ENCODE results near the gene SPAM1.
"Not testable (repeated sequence)": the region's sequence is repeated elsewhere in the genome, so short reads cannot be mapped to it uniquely, and the experiment has no call there.

SPAM1 gene, protein sequence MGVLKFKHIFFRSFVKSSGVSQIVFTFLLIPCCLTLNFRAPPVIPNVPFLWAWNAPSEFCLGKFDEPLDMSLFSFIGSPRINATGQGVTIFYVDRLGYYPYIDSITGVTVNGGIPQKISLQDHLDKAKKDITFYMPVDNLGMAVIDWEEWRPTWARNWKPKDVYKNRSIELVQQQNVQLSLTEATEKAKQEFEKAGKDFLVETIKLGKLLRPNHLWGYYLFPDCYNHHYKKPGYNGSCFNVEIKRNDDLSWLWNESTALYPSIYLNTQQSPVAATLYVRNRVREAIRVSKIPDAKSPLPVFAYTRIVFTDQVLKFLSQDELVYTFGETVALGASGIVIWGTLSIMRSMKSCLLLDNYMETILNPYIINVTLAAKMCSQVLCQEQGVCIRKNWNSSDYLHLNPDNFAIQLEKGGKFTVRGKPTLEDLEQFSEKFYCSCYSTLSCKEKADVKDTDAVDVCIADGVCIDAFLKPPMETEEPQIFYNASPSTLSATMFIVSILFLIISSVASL

DNA sequence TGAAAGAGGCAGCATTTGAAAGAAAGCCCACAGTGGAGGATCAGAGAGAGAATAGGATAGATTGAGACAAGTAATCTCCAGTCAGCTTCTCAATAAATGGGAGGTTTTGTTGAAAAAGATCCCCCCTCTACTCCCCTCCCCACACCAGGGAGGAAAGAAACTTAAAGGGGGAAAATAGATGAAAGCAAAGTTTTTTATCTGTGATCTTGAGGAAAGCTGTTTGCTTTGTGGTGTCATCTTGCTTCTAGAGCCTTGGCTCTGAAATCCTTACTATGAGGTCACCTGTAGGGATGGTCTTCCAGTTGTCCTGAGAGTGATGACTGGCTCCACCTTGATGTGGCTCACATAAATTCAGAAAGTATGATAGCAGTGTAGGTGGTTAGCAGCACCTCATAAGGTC is at the start of gene SPAM1:
Gene SPAM1 (plus strand): TSS at position 301 of the 400 bp plus-strand sequence. CDS start 28,330 bp downstream, outside the sequence.
- DNase-seq (ENCODE audit: insufficient read length, low spot score) = no peak
- no peak for FAIRE-seq

DNA sequence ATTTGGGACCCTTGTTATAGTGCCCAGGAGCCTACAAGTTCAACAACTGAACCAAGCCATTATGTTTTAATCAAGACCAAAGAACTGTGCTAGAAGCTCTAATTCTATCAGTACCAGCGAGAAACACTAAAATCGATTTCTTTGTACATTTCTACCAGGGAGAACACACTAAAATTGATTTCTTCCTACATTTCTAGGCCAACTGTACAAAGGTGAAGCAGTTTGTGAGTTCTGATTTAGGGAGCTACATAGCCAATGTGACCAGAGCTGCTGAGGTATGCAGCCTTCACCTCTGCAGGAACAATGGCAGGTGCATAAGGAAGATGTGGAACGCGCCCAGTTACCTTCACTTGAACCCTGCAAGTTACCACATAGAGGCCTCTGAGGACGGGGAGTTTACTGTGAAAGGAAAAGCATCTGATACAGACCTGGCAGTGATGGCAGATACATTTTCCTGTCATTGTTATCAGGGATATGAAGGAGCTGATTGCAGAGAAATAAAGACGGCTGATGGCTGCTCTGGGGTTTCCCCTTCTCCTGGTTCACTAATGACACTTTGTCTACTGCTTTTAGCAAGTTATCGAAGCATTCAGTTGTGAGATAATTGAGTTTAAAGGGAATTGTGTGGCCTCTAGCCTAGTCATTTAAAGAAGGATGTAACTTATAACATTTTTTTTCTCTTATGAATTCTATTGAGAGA is 48.3 kb upstream of the SPAM1 start:
- FAIRE-seq (no peak), DNase-seq (ENCODE audit: insufficient read length, low spot score) (no peak)

DNA sequence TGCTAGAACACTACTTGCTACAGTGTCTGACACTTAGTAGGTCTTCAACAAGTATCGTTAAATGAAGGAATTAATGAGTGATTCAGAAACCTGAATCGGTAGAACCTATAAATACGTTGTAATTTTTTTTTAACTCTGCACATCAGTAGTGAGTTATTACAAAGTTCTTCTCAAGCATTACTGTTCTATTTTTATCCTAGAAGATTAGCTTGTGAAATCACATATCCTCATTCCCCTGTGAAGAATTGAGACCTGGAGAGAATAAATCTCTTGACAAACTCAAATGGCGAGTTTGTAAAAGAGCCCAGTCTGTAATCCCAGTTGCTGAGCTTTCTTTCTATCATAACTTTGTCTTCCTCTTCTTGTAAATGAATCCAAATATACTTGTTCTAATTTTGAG is 45.4 kb upstream of the SPAM1 start:
- FAIRE-seq = no peak
- no peak for DNase-seq (ENCODE audit: insufficient read length, low spot score)

DNA sequence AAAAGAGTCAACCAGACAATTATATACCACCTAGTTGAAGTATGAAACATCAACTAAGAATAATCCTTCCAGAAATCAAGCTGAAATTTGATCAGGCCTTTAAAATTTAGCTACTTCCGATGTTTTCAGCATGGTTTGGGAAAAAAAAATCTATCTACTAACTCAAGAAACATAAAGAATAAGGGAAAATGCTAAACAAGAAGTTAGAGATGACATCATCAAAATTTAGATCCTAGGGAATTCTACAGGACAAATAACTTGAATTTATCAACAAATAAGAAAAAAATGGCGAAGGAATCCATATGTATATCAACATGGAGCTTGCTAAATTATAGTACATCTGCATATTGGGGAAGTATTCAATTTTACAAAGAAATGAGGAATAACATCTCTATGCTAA is 43.7 kb upstream of the SPAM1 start:
- FAIRE-seq = no peak

DNA sequence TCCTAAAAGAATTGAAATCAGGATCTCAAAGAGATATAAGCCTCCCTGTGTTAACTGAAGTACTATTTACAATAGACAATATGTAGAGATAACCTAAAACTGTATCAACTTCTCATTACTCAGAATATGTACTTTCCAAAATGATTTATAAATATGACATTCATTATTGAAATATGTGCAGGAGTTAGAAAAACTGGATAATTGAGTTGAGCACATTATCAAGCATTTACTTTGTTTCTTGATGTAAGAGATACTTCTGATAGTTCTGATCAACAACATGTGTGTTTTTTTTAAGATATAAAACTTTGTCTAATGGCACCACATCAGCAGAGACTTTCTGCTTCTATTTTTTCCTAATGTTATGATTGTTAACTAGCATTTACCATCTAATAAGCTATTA is 41.9 kb upstream of the SPAM1 start:
- FAIRE-seq (no peak), DNase-seq (ENCODE audit: insufficient read length, low spot score) (no peak)

More for the DNA sequence above, 43.7 kb upstream of the SPAM1 start:
- no peak for DNase-seq (ENCODE audit: insufficient read length, low spot score)

DNA sequence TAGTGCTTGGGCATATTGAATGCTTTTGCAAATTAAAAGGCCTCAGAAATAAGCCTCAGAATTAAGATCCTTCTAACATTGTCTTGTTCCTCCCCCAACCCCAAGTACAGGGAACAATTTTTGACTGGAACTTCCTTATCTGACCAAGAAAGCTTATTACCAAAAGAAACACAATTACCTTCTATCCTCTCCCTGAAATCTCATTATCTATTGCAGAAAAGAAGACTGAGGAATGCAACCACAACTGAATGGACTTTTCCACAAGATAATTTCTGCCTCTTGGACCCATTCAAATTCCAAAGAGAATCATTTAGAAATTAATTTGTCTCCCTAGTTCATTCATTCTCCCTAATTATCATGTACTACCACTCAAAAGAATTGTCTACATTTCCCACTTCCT is 36.8 kb upstream of the SPAM1 start:
- no peak for FAIRE-seq

DNA sequence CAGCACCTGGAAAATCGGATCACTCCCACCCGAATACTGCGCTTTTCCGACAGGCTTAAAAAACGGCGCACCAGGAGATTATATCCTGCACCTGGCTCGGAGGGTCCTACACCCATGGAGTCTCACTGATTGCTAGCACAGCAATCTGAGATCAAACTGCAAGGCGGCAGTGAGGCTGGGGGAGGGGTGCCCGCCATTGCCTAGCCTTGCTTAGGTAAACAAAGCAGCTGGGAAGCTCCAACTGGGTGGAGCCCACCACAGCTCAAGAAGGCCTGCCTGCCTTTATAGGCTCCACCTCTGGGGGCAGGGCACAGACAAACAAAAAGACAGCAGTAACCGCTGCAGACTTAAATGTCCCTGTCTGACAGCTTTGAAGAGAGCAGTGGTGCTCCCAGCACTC is 30.3 kb upstream of the SPAM1 start:
- not testable (repeated sequence) for DNase-seq (ENCODE audit: insufficient read length, low spot score); FAIRE-seq

More for the DNA sequence above, 36.8 kb upstream of the SPAM1 start:
- no peak for DNase-seq (ENCODE audit: insufficient read length, low spot score)

DNA sequence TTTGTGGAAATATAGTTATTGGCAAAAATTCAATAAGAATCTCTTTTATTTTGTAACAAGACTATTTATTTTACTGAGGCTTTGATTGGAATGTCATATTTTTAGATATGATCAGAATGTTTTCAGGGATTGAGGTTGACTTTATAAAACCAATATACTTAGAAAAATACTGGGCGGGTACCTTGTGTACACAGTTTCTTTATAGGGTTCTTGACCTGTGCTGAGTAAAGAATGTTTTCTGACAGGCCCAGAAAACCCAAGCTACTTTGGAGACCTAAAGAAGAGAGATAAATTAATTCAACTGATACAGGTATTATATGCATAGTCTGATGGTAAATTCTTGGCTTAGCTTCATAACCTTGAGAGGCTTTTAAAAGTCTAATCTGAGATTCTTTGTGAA is 23.9 kb upstream of the SPAM1 start:
- FAIRE-seq (no peak), DNase-seq (ENCODE audit: insufficient read length, low spot score) (no peak)

DNA sequence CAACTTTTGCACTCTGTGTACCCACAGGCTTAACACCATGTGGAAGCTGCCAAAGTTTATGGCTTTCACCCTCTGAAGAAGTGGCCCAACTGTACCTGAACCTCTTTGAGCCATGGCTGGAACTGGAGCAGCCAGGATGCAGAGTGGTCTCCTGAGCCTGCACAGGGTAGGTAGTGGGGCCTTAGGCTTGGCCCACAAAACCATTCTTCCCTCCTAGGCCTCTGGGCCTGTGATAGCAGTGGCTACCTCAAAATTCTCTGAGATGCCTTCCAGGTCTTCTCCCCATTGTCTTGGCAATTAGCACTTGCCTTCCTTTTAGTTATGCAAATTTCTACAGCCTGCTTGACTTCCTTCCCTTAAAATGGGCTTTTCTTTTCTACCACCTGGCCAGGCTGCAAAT is 19.3 kb upstream of the SPAM1 start:
- DNase-seq (ENCODE audit: insufficient read length, low spot score) (no peak), FAIRE-seq (no peak)

DNA sequence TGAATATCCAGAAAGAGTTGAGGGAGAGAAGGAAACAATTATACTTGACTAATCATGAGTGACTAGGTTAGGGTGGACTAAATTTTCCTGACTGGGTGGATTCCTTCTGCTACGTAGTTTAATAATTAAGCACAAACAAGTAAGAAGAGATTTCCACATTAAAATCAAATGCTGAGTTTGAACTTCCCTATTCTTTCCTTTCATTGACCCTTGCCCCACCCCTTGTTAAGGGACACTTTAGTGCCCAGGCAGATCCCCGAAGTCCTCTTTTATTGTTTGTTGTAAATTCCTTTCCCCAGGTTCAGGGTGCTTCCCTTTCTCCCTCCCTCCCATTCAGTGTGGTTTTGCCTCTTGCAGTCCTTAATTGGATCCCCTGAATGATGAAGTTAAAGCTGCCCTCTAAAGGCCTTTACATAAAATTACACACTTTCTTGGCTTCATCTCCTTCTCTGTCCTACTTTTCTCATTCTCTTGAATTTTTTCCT is 8.8 kb upstream of the SPAM1 start:
- FAIRE-seq (no peak), DNase-seq (ENCODE audit: insufficient read length, low spot score) (no peak)

DNA sequence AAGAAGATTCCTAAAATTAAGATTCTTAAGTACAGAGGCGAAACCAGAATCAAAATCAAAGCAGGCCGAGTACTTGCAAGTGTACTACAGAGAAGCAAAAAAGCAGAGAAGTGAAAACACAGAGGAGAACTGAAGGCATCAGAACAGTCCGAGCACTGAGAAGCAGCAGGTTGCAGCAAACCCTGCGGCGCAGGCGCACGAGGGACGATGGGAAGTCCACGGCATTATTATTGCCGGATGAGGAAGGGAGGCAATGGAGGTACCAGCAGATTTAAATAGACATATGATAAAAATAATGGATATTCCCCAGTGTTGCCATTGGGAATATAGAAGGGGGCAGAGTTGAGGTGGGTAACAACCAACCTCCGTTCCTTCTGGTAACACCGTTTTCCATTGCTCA is 7.2 kb upstream of the SPAM1 start:
- FAIRE-seq (no peak), DNase-seq (ENCODE audit: insufficient read length, low spot score) (no peak)

DNA sequence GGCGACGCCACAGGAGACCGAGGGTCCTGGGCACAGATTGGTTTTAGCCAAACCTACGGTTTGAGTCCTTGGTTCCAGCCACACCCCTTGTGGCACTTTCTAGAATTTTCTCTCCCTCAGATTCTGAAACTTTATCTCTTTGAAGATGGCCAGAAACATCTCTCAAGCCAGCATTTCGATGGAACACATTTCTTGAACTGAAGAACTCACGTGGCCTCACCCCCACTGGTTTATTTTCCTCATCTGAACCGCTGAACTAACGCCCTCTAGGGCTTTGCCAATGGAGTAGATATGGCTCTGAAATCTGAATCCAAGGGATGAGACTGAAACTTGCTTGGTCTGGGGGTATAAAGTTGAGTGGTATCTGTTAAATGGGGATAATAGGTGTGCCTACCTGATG is 6.7 kb upstream of the SPAM1 start:
- no peak for FAIRE-seq

DNA sequence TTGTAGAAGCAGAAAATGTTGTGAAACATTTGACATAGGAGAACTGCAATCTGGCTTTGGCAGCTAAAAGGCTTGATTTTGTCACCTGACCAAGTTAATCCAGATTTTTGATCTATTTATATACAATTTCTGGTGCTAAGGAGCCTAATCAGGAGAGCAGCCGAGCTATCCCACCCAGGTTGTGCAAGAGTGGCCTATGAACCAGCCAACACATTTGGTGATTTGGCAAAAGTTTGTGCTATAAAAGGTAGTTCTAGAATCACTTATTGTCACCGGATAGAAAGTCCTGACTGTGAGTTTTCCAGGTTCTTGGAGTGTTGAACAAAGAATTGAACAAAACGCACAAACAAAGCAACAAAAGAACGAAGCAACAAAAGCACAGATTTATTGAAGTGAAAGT is 1.4 kb upstream of the SPAM1 start:
- FAIRE-seq (no peak), DNase-seq (ENCODE audit: insufficient read length, low spot score) (no peak)

More for the DNA sequence above, 6.7 kb upstream of the SPAM1 start:
- no peak for DNase-seq (ENCODE audit: insufficient read length, low spot score)

DNA sequence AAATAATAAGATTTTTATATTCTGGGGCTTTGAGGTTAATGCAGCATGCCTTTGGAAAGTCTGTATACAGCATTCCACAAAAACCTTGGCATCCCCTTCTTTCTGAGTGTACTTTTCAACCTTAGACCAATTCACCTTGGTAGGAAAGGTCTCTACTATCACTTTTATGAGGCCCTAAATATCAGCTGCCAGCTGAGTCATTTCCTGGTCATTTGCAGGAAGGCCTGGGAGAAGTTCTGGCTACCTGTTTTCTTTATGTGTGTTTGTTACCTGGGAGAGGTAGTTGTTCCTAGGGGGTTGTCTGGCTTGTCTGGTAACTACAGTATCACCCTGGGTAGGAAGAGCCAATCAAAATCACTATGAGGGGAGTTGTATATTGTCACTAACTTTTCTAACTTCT is 4.1 kb downstream of the SPAM1 start:
- DNase-seq (ENCODE audit: insufficient read length, low spot score) (no peak), FAIRE-seq (no peak)

DNA sequence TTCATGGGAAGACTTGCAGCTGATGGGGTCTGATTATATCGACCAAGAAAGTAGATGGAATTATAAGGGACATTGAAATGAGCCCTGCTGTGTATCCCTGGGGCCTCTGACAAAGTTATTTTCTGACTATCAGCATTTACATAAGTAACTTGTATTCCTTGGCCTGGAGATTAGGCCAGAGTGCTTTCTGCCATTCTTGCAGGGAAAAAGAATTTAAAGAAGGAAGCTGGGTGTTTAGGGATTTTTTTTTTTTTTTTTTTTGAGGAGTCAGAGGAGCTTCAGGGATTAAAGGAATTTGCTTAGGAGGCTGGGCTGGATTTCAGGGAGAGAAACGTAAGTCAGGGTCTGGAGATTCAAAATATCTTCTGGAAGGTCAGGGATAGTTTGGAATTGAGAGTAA is 4.6 kb downstream of the SPAM1 start:
- FAIRE-seq = no peak
- no peak for DNase-seq (ENCODE audit: insufficient read length, low spot score)

DNA sequence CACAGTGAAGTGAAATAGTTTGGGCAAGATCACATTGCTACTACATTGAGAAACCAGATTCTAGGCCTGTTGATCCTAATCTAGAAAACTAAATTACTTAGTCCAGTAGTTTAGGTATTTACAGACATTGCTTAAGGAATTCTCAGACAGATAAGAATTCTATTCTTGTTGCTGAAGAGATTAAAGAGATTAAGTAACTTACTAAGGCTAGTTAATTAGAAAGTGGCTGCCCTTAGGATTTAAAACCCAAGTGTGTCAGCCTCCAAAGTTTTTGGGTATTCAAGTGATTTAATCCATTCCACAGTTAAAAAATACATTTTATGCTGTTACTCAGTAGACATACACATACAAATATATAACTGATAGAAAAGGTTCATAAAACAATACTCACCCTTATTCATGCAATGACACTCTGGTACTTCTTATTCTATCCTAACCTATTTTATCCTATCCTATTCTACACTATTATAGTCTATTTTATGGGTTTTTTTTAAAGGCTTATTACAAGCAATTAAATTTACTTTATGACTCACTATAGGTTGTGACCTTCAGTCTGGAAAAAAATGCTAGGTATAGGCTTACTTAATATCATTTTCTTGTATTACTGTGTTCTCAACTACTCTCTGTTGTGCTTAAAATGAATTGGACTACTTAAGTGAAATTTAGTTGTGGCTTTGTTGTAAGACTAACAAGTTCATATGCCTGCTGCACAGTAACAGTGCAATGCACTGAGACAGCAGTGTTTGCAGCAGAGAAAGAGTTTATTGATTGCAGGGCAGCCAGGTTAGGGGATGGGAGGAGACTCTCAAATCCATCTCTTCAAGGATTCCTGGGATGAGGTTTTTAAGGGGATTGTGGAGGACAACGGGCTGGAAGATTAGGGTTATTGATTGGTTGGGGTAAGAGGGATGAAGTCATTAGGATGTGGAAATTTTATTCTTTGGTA is 10.7 kb downstream of the SPAM1 start:
- FAIRE-seq (no peak), DNase-seq (ENCODE audit: insufficient read length, low spot score) (no peak)

DNA sequence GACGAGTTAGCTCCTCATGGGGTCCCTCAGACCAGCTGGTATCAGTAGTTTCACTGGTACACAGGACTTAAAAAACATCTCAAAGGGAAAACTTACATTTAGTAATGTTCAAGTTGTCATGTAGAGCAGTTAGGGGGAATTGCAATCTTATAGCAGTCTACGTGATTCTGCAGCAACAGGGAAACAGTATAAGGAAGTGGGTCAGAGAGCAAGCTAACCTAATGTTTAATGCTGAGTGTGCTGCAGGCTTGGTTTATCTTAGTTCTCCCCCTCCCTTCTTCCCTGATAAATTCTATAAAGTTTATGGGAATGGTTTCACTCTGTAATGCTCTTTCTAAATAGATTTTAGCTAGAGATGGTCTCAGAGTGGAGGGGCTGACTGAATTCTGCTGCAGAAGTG is 11.3 kb downstream of the SPAM1 start:
- FAIRE-seq = no peak
- no peak for DNase-seq (ENCODE audit: insufficient read length, low spot score)

DNA sequence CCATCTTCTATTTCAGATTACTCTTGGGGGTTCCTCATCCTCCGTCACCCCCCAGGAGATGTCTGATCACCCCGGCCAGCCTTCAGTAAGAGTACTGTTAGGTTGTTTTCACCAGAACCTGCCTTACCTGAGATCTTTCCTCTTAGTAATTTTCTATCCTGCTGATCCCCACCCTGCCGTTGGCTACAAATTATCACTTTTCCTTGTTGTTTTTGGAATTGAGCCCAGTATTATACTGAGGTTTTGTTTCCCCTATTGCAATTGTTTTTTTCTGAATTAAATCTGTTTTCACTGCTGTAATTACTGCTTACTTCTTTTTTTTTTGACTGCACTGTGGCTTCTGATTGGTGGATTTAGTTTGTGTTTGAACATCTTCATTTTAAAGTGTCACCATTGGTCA is 14.7 kb downstream of the SPAM1 start:
- DNase-seq (ENCODE audit: insufficient read length, low spot score) (no peak), FAIRE-seq (no peak)

DNA sequence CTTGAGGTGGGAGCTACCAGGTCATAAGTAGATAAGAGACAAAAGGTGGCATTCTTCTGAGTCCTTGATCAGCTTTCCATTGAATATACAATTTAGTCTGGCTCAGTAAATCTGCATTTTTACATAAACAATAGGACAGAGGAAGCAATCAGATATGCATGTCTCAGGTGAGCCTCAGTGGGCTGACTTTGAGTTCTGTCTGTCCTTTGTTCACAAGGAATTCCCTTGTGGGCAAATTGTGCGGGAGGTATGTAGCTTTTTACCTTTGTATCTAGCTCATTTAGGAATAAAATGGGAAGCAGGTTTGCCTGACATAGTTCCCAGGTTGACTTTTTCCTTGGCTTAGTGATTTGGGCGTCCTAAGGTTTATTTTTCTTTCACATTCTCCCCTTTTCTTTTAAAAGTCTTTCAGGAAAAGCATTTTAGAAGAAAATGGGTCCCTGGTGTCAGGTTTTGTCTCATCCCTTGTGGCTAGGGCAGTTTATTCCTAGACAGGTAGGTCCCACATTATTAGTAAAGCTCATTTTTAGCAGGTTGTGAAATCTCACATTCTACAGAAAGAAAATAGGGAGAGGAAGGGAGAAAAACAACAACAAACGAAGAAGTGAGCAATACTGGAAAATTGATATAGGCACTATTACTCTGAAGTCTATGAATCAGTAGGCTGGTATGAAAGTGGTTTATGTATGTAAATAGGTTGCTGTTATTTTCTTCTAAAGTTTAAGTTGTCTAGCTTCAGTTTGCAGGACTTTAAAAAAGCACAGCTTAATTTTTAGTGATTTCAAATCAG is 16.5 kb downstream of the SPAM1 start:
- no peak for FAIRE-seq
- DNase-seq (ENCODE audit: insufficient read length, low spot score) = no peak

DNA sequence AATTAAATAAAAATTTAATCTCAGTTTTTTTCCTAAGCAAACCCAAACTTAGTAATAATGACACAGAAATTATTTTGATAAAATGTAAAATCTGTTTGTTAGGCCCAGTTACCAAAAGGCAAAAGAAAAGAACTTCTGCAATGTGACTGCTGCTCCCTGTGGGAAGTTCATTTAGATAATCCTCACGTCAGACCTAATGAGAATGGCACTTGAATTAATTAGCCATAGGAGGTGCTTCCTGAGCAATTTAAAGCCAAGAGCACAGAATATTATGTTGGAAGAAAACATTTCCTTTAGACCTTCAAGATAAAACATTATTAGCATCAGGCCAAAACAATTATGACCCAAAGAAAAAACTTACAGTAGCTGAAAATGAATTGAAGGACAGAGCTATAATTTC is 19.4 kb downstream of the SPAM1 start:
- FAIRE-seq (no peak), DNase-seq (ENCODE audit: insufficient read length, low spot score) (no peak)

Data from HTR-8/SVneo (cell line).